Loucy (cell line): Measurements from ENCODE around the gene CDC20B.

Experiments used
- H2AFZ ChIP-seq: fragments of 200-600 bp; sonication (generic); 2 replicates; pipeline ENCODE4 v1.6.0; 2016; ENCODE audit warnings: antibody characterized with exemption, mild to moderate bottlenecking, low read length, moderate library complexity
- H3F3A ChIP-seq: fragments of 200-600 bp; 2 replicates; pipeline ENCODE4 v1.6.0; 2016; ENCODE audit warnings: antibody characterized with exemption, low read depth, mild to moderate bottlenecking
- H3K27me3 ChIP-seq: fragments of 200-600 bp; sonication (generic); 2 replicates; pipeline ENCODE4 v1.6.1; 2014; ENCODE audit warnings: low read length, mild to moderate bottlenecking; ENCODE audit not compliant: insufficient read depth, poor library complexity, severe bottlenecking
- H3K36me3 ChIP-seq: fragments of 200-600 bp; sonication (generic); 2 replicates; pipeline ENCODE4 v1.6.1; 2016; ENCODE audit warnings: low read length; ENCODE audit not compliant: insufficient read depth
- H3K4me1 ChIP-seq: fragments of 200-600 bp; sonication (generic); 2 replicates; pipeline ENCODE4 v1.5.1; 2014; ENCODE audit warnings: low read length, mild to moderate bottlenecking; ENCODE audit not compliant: insufficient read depth, poor library complexity, severe bottlenecking
- H3K4me2 ChIP-seq: fragments of 200-600 bp; sonication (generic); 2 replicates; pipeline ENCODE4 v1.6.0; 2014; ENCODE audit warnings: antibody characterized with exemption, low read length, low read depth, mild to moderate bottlenecking; ENCODE audit not compliant: poor library complexity, severe bottlenecking
- H3K4me3 ChIP-seq: fragments of 200-600 bp; sonication (generic); 2 replicates; pipeline ENCODE4 v1.5.1; 2014; ENCODE audit warnings: low read length, mild to moderate bottlenecking, mixed read lengths; ENCODE audit not compliant: poor library complexity, severe bottlenecking
- H3K79me2 ChIP-seq: fragments of 200-600 bp; sonication (generic); 2 replicates; pipeline ENCODE4 v1.6.1; 2014; ENCODE audit warnings: low read length; ENCODE audit not compliant: insufficient read depth
- H3K9ac ChIP-seq: fragments of 200-600 bp; sonication (generic); 2 replicates; pipeline ENCODE4 v1.6.0; 2014; ENCODE audit warnings: mild to moderate bottlenecking, low read depth, low read length, moderate library complexity; ENCODE audit not compliant: poor library complexity, severe bottlenecking
- H3K9me2 ChIP-seq: fragments of 200-600 bp; sonication (generic); replicated peaks from 2 replicates; pipeline ENCODE4 v1.6.1; 2016; ENCODE audit warnings: low read depth, low read length, mixed read lengths
- H3K9me3 ChIP-seq: fragments of 200-600 bp; sonication (generic); 2 replicates; pipeline ENCODE4 v1.6.1; 2014; ENCODE audit warnings: mild to moderate bottlenecking, antibody characterized with exemption, low read length, low read depth; ENCODE audit not compliant: insufficient read depth
- H4K20me1 ChIP-seq: fragments of 200-600 bp; sonication (generic); 2 replicates; pipeline ENCODE4 v1.6.0; 2014; ENCODE audit warnings: antibody characterized with exemption, low read length, mild to moderate bottlenecking; ENCODE audit not compliant: insufficient read depth, poor library complexity, severe bottlenecking
- CTCF ChIP-seq: fragments of 200-600 bp; sonication (generic); conservative IDR thresholded peaks from 2 replicates; pipeline ENCODE4 v1.5.1; 2014; ENCODE audit warnings: mild to moderate bottlenecking, antibody characterized with exemption, low read length
- EZH2phosphoT487 ChIP-seq: fragments of 200-600 bp; IDR thresholded peaks from 2 replicates; pipeline ENCODE4 v1.6.1; 2018; ENCODE audit warnings: antibody characterized with exemption, mild to moderate bottlenecking, moderate library complexity, borderline replicate concordance

Gene CDC20B

DNA sequence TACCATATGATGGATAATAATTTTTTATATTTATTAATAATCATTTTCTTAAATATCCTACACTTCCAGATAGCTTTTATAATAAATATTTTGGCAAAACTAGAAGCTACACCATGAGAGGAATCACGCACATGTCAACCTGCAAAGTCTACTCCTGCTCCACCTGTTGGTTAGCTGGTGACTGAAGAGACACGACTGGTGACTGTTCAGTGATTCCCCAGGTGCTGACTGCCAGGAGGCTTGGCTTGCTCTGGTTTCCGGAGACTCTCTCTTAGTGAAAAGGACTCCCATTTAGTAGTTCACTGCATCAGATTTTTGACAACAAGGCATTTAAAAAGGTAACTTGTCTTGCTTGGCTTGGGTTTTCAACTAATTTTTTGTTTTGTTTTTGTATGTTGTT lies 49.6 kb downstream of the CDC20B start:
- no peak overlapping the region for H3K4me3 ChIP-seq
- TF ChIP-seq EZH2phosphoT487 (no peak), CTCF (no peak)
- H3K36me3 ChIP-seq: no peaks in the 10 kb centered on the region
- no peak overlapping the region for H3K4me2 ChIP-seq
- H3K4me1 ChIP-seq: no peaks in the 10 kb centered on the region
- no peaks in the 10 kb centered on the region for H3K79me2 ChIP-seq
- H3K27me3 ChIP-seq: no peaks in the 10 kb centered on the region
- H2AFZ ChIP-seq: no peak overlapping the region
- no peaks in the 10 kb centered on the region for H3F3A ChIP-seq
- H3K9me2 ChIP-seq: no peaks in the 10 kb centered on the region
- no peaks in the 10 kb centered on the region for H3K9me3 ChIP-seq
- H3K9ac ChIP-seq: no peak overlapping the region
- no peaks in the 10 kb centered on the region for H4K20me1 ChIP-seq

GRCh38 chr5:55114061-55114460 lies 58.9 kb downstream of the CDC20B start:
- TF ChIP-seq CTCF: no peak
- TF ChIP-seq EZH2phosphoT487: no peak
- H3K9me3 ChIP-seq: no peaks in the 10 kb centered on the region
- no peak overlapping the region for H2AFZ ChIP-seq
- H3K9me2 ChIP-seq: no peaks in the 10 kb centered on the region
- H3K4me3 ChIP-seq: no peak overlapping the region
- H3F3A ChIP-seq: no peaks in the 10 kb centered on the region
- no peaks in the 10 kb centered on the region for H3K79me2 ChIP-seq
- H3K36me3 ChIP-seq: peaks cover 4% of the 10 kb centered on the region; the same call in 1 of the 2 replicates
- no peak overlapping the region for H3K4me2 ChIP-seq
- H4K20me1 ChIP-seq: no peaks in the 10 kb centered on the region
- H3K4me1 ChIP-seq: peaks cover 24% of the 10 kb centered on the region
- no peaks in the 10 kb centered on the region for H3K27me3 ChIP-seq
- H3K9ac ChIP-seq: no peak overlapping the region

- Histone ChIP-seq H3K36me3 (peaks cover 4% of the 10 kb centered on the region; the same call in 1 of the 2 replicates), H4K20me1 (no peaks in the 10 kb centered on the region), H3K9me2 (no peaks in the 10 kb centered on the region), H3K4me1 (peaks cover 31% of the 10 kb centered on the region), H3K79me2 (no peaks in the 10 kb centered on the region), H3K9ac (no peak overlapping the region), H2AFZ (peak overlapping the region; percentile 32; the same call in 1 of the 2 replicates), H3K27me3 (no peaks in the 10 kb centered on the region), H3K4me3 (no peak overlapping the region), H3K4me2 (peak overlapping the region; percentile 6), H3K9me3 (no peaks in the 10 kb centered on the region), H3F3A (no peaks in the 10 kb centered on the region)
- TF ChIP-seq CTCF (no peak), EZH2phosphoT487 (no peak)
Observed at GRCh38 chr5:55113327-55113726, 59.6 kb downstream of the CDC20B start.
